ENCODE data around the gene HOXC13.

HOXC13 gene

GRCh38 chr12:53970451-53970850 lies 31.8 kb downstream of the HOXC13 start:
- DNase-seq (ENCODE audit: low spot score) = no peak

GRCh38 chr12:53971129-53971528 lies 32.5 kb downstream of the HOXC13 start:
- no peak for DNase-seq (ENCODE audit: low spot score)

GRCh38 chr12:53971686-53972085 lies 33.1 kb downstream of the HOXC13 start:
- no peak for DNase-seq (ENCODE audit: low spot score)

GRCh38 chr12:53972152-53972702 lies 33.6 kb downstream of the HOXC13 start:
- DNase-seq (ENCODE audit: low spot score) = no peak

GRCh38 chr12:53972722-53973235 lies 34.1 kb downstream of the HOXC13 start, which contains the start of gene HOXC11:
HOXC11 (plus strand) TSS chr12:53973126; CDS start chr12:53973242, 116 bp downstream.
- DNase-seq (ENCODE audit: low spot score) = no peak

GRCh38 chr12:53973236-53974042 lies 34.8 kb downstream of the HOXC13 start:
- DNase-seq (ENCODE audit: low spot score) = no peak

GRCh38 chr12:53974084-53975063 lies 35.7 kb downstream of the HOXC13 start, which contains the start of gene HOTAIR:
HOTAIR (minus strand) TSS chr12:53974954.
- no peak for DNase-seq (ENCODE audit: low spot score)

GRCh38 chr12:53975064-53975471 lies 36.4 kb downstream of the HOXC13 start:
- DNase-seq (ENCODE audit: low spot score) = no peak

GRCh38 chr12:53975479-53976152 lies 37.0 kb downstream of the HOXC13 start:
- no peak for DNase-seq (ENCODE audit: low spot score)

- no peak for DNase-seq (ENCODE audit: low spot score)
Measured at GRCh38 chr12:53976172-53976822, 37.7 kb downstream of the HOXC13 start.

GRCh38 chr12:53976823-53977595 lies 38.4 kb downstream of the HOXC13 start:
- no peak for DNase-seq (ENCODE audit: low spot score)

GRCh38 chr12:53977596-53978445 lies 39.2 kb downstream of the HOXC13 start:
- DNase-seq (ENCODE audit: low spot score) = no peak

- DNase-seq (ENCODE audit: low spot score) = no peak
Measured at GRCh38 chr12:53978477-53979356, 40.1 kb downstream of the HOXC13 start.

- no peak for DNase-seq (ENCODE audit: low spot score)
Measured at GRCh38 chr12:53980104-53980801, 41.6 kb downstream of the HOXC13 start.

GRCh38 chr12:53980802-53981496 lies 42.3 kb downstream of the HOXC13 start:
- DNase-seq (ENCODE audit: low spot score) = no peak

GRCh38 chr12:53981634-53982565 lies 43.3 kb downstream of the HOXC13 start:
- no peak for DNase-seq (ENCODE audit: low spot score)

All from putamen (tissue), 1 donor.